ENCODE results near the gene ADGRG7.

- TF ChIP-seq, protein P1, sequence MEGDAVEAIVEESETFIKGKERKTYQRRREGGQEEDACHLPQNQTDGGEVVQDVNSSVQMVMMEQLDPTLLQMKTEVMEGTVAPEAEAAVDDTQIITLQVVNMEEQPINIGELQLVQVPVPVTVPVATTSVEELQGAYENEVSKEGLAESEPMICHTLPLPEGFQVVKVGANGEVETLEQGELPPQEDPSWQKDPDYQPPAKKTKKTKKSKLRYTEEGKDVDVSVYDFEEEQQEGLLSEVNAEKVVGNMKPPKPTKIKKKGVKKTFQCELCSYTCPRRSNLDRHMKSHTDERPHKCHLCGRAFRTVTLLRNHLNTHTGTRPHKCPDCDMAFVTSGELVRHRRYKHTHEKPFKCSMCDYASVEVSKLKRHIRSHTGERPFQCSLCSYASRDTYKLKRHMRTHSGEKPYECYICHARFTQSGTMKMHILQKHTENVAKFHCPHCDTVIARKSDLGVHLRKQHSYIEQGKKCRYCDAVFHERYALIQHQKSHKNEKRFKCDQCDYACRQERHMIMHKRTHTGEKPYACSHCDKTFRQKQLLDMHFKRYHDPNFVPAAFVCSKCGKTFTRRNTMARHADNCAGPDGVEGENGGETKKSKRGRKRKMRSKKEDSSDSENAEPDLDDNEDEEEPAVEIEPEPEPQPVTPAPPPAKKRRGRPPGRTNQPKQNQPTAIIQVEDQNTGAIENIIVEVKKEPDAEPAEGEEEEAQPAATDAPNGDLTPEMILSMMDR (IDR thresholded peaks at IDR 0.05; ENCODE audit: low read length), result no peak
- TF ChIP-seq EZH2phosphoT487 (IDR thresholded peaks at IDR 0.05; ENCODE audit: low read length) (no peak), EZH2 (optimal IDR thresholded peaks at IDR 0.05; ENCODE audit: low read depth, low read length) (no peak)
Measured at GRCh38 chr3:100578646-100579045, 30.8 kb upstream of the ADGRG7 start.

Data from MM.1S (cell line).